AG04450 (cell line): ENCODE results near the gene EIF2A. TPM values are rescaled to one million over a fixed set of nuclear protein-coding genes. Genes with fewer than 3 reads are reported as not detected.
A peak's percentile ranks its signal among the peaks of the same experiment; 100 is the strongest.
"Not testable (repeated sequence)": the region's sequence is repeated elsewhere in the genome, so short reads cannot be mapped to it uniquely, and the experiment has no call there.

Experiments used
- CTCF ChIA-PET: fragments of 300-600, 350-600 bp; formaldehyde crosslinking; extraction: SDS; loops from one replicate; lab custom pipeline; 2022; ENCODE audit warnings: antibody characterized with exemption, inconsistent platforms; lab: Charles Lee
- POLR2A ChIA-PET: fragments of 350-600 bp; formaldehyde crosslinking; extraction: SDS; loops from one replicate; lab custom pipeline; 2021; ENCODE audit warnings: antibody characterized with exemption, inconsistent platforms; lab: Yijun Ruan, JAX
- DNase-seq: peaks from one replicate; pipeline ENCODE4 v3.0.0-alpha.2; 2011; ENCODE audit warnings: low read depth, low spot score
- H3K27ac ChIP-seq: one replicate; pipeline ENCODE4 v1.5.1; 2012; ENCODE audit warnings: low read depth, low read length, control low read depth
- H3K27me3 ChIP-seq: one replicate; pipeline ENCODE4 v1.6.0; 2012; ENCODE audit warnings: low read length; ENCODE audit not compliant: control insufficient read depth, insufficient read depth
- H3K4me3 ChIP-seq: 2 replicates; pipeline ENCODE4 v1.5.1; 2011; ENCODE audit warnings: mild to moderate bottlenecking, low read depth, low read length, control low read depth
- H3K9me3 ChIP-seq: 2 replicates; pipeline ENCODE4 v1.5.1; 2012; ENCODE audit warnings: low read length; ENCODE audit not compliant: control insufficient read depth, insufficient read depth
- polyA plus RNA-seq: library from polyadenylated mRNA; depleted of rRNA; stranded (reverse); fragments of >200 nt; gene quantifications from 2 replicates; pipeline ENCODE4 v1.2.3, GENCODE V29; 2011
- TF ChIP-seq, protein P1 (sequence below): IDR thresholded peaks from 2 replicates; pipeline ENCODE4 v1.5.1; 2011; ENCODE audit warnings: low read depth, low read length, control low read depth, inconsistent platforms

The EIF2A gene
- polyA plus RNA-seq, 1 experiment, result 113 TPM

DNA sequence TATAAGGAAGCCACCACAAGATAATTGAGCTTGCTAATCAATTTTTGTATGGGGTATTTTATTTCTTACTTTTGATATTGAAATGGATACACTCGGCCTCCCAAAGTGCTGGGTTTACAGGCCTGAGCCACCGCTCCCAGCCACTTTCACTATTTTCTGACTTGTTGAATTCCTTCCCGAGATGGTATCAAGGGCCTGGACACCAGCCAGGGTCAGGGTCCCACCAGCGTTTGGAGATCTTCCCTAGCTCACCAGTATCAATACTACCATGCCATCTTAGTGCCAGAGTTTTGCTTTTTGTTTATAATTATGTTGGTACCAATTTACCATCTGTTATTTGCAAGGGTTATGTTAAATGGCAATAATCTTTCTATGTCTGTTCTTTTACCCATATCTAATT lies 51.1 kb downstream of the EIF2A start:
- Histone ChIP-seq H3K27ac (no peak overlapping the region), H3K9me3 (no peaks in the 10 kb centered on the region), H3K27me3 (no peaks in the 10 kb centered on the region), H3K4me3 (no peak overlapping the region)
- TF ChIP-seq, protein P1, sequence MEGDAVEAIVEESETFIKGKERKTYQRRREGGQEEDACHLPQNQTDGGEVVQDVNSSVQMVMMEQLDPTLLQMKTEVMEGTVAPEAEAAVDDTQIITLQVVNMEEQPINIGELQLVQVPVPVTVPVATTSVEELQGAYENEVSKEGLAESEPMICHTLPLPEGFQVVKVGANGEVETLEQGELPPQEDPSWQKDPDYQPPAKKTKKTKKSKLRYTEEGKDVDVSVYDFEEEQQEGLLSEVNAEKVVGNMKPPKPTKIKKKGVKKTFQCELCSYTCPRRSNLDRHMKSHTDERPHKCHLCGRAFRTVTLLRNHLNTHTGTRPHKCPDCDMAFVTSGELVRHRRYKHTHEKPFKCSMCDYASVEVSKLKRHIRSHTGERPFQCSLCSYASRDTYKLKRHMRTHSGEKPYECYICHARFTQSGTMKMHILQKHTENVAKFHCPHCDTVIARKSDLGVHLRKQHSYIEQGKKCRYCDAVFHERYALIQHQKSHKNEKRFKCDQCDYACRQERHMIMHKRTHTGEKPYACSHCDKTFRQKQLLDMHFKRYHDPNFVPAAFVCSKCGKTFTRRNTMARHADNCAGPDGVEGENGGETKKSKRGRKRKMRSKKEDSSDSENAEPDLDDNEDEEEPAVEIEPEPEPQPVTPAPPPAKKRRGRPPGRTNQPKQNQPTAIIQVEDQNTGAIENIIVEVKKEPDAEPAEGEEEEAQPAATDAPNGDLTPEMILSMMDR, result no peak
- ChIA-PET CTCF (interaction anchor here (1.0 kb wide), 1 partner anchor 8 kb away, joined by 3 read pairs; no protein-coding TSS in a partner anchor), POLR2A (no interaction called here)
- DNase-seq, result no peak

DNA sequence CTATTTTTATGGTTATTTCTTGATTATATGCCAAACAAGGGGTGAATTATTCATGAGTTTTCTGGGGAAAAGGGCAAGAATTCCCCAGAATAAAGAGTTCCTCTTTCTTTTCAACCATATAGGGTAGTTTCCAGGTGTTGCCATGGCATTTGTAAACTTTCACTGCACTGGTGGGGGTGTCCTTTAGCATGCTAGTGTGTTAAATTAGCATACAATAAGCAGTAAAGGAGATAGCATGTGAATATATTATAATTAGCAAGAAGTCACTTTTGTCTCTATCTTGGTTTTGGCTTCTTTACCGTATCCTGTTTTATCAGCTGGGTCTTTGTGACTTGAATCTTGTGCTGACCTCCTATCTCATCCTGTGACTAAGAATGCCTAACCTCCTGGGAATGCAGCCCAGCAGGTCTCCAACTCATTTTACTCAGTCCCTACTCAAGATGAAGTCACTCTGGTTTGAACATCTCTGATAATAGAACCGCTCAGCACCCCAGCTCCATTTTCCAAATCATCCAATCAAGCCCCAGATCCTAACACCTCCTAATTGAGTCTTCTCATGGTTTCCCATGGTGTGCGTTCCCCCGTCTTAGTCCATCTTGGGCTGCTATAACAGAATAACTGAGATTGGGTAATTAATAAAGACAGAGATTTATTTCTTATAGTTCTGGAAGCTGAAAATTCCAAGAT lies 53.2 kb downstream of the EIF2A start:
- H3K27ac ChIP-seq, result peak overlapping the region; percentile 82
- H3K9me3 ChIP-seq, result peaks cover 4% of the 10 kb centered on the region; the same call in 1 of the 2 replicates
- H3K4me3 ChIP-seq, result no peak overlapping the region
- DNase-seq, result no peak
- no peaks in the 10 kb centered on the region for H3K27me3 ChIP-seq
- ChIA-PET CTCF (no interaction called here), POLR2A (no interaction called here)
- TF ChIP-seq, protein P1, result no peak

DNA sequence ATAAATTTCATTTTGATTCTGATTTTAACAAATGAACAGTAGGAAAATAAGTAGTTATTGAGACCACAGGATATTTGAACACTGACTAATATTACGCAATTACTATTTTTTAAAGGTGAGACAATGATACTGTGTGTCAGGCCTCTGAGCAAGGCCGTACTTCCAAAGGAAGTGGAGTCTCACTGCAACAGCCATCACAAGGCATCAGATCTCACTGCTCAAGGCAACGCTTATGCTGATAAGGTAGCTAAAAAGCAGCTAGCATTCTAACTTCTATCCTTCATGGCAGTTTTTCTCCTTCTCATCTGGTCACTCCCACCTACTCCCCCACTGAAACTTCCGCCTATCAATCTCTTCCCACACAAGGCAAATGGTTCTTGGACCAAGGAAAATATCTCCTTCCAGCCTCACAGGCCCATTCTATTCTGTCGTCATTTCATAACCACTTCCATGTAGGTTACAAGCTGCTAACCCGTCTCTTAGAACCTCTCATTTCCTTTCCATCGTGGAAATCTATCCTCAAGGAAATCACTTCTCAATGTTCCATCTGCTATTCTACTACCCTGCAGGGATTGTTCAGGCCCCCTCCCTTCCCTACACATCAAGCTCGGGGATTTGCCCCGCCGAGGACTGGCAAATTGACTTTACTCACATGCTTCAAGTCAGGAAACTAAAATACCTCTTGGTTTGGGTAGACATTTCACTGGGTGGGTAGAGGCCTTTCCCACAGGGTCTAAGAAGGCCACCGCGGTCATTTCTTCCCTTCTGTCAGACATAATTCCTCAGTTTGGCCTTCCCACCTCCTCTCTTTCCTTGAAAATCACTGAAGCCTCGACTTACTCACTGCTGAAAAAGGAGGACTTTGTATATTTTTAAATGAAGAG lies 54.3 kb downstream of the EIF2A start:
- H3K4me3 ChIP-seq, H3K27ac ChIP-seq, CTCF ChIA-PET, H3K9me3 ChIP-seq, POLR2A ChIA-PET, H3K27me3 ChIP-seq, DNase-seq: not testable (repeated sequence)

DNA sequence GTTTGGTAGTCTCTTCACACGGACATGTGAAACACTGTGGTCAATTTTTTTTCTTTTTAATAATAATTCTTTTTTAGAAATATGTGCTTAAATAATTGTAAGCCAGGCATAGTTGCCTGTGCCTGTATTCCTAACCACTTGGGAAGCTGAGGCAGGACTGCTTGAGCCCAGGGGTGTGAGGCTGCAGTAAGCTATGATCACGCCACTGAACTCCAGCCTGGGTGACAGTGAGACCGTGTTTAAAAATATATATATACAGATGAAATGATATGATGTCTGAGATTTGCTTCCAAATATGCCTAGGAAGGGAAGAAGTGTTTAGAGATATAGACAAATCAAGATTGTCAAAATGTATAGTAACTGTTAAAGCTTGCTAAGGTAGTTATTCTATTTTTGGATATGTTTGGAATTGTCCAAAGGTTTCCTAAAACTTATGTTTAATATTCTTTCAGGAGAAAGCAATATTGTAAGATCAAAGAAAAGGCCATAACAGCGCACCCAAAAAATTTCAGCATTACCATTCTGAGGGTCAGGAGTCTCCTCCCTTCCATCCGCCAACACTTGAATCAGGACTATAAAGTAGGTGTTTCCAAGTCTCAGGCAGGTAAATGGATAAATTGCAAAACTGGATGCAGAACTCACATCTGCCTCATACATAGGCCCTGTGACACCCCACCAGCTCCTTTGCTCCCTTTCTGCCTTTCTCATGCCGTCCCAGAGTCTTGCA lies 56.0 kb downstream of the EIF2A start:
- Histone ChIP-seq H3K9me3 (peaks cover 4% of the 10 kb centered on the region; the same call in 1 of the 2 replicates), H3K27ac (no peak overlapping the region), H3K27me3 (no peaks in the 10 kb centered on the region), H3K4me3 (peak overlapping the region; percentile 91)
- ChIA-PET POLR2A (interaction anchor here (0.7 to 1.2 kb wide), 8 partner anchors 10 to 161 kb away, joined by 3 to 7 read pairs (median 5); partner anchors contain the start of gene ERICH6), CTCF (interaction anchor here (0.8 to 1.2 kb wide), 3 partner anchors 10 to 161 kb away, joined by 4 read pairs; partner anchors contain the start of gene SIAH2)
- TF ChIP-seq, protein P1, result no peak
- no peak for DNase-seq
